GM13977 (cell line): Measurements from ENCODE around the gene CLEC16A.
A peak's percentile ranks its signal among the peaks of the same experiment; 100 is the strongest.

Source experiments
- DNase-seq: peaks from one replicate; pipeline ENCODE4 v3.0.0; 2012; ENCODE audit warnings: low spot score
- CTCF ChIP-seq: IDR thresholded peaks from 2 replicates; pipeline ENCODE4 v1.5.1; 2012; ENCODE audit warnings: mild to moderate bottlenecking, control low read depth; ENCODE audit not compliant: insufficient read depth; ENCODE audit errors: extremely low read depth, missing control alignments
- in situ Hi-C: fragments of 300-500 bp; cut with MboI; formaldehyde crosslinking; loops from one replicate; pipeline ENCODE4 v1.12.0; 2022; ENCODE audit warnings: low sequenced_read_pairs, low pct_unique_long_range_greater_than_20kb, mixed read lengths, inconsistent platforms; ENCODE audit not compliant: unreplicated experiment

CLEC16A gene

GRCh38 chr16:11181242-11181898, 237.0 kb downstream of the CLEC16A start:
- no peak for DNase-seq
- in situ Hi-C loops = no loop called here
- no peak for TF ChIP-seq CTCF

- peak; percentile 55 for DNase-seq
- in situ Hi-C loops = no loop called here
- no peak for TF ChIP-seq CTCF
Observed at GRCh38 chr16:11181899-11182279, 237.5 kb downstream of the CLEC16A start.

GRCh38 chr16:11182411-11182810, 238.0 kb downstream of the CLEC16A start:
- no peak for TF ChIP-seq CTCF
- no peak for DNase-seq
- in situ Hi-C loops = no loop called here

GRCh38 chr16:11183035-11183812, 238.9 kb downstream of the CLEC16A start:
- in situ Hi-C loops = no loop called here
- DNase-seq = peak; percentile 73
- TF ChIP-seq CTCF = peak; percentile 37

- TF ChIP-seq CTCF = no peak
- in situ Hi-C loops = no loop called here
- no peak for DNase-seq
Observed at GRCh38 chr16:11183951-11184350, 239.6 kb downstream of the CLEC16A start.

GRCh38 chr16:11187522-11188023, 243.2 kb downstream of the CLEC16A start:
- in situ Hi-C loops = no loop called here
- no peak for TF ChIP-seq CTCF
- DNase-seq = no peak
